Esophagus muscularis mucosa (tissue), 4 donors: ENCODE data around the gene PRPF40A. TPM values are rescaled to one million over a fixed set of nuclear protein-coding genes. Genes with fewer than 3 reads are reported as not detected.
A peak's percentile ranks its signal among the peaks of the same experiment; 100 is the strongest.

Experiments used
- DNase-seq: peaks from one replicate; pipeline ENCODE4 v3.0.0-alpha.2; 2017; ENCODE audit errors: extremely low spot score
- H3K27ac ChIP-seq, 4 donors: fragments of 200-600 bp; sonication (generic); replicated peaks in 1 of 4; 1 replicate in 3 of 4; 2 replicates in 1 of 4; pipeline ENCODE4 v1.5.1; 2016 to 2019; ENCODE audit warnings: mild to moderate bottlenecking in 1 of 4
- H3K27me3 ChIP-seq, 4 donors: fragments of 200-600 bp; sonication (generic); one replicate each; pipeline versions ENCODE4 v1.5.1 to v1.6.0; 2016 to 2019
- H3K36me3 ChIP-seq, 4 donors: fragments of 200-600 bp; sonication (generic); one replicate each; pipeline ENCODE4 v1.5.1; 2016 to 2019
- H3K4me1 ChIP-seq, 4 donors: fragments of 200-600 bp; sonication (generic); one replicate each; pipeline ENCODE4 v1.5.1; 2016 to 2019
- H3K4me3 ChIP-seq, 4 donors: fragments of 200-600 bp; sonication (generic); 1 replicate in 2 of 4; 2 replicates in 2 of 4; pipeline ENCODE4 v1.5.1; 2016 to 2019; ENCODE audit warnings: mild to moderate bottlenecking in 4 of 4, moderate library complexity in 1 of 4
- H3K9me3 ChIP-seq, 4 donors: fragments of 200-600 bp; sonication (generic); 1 replicate in 3 of 4; 2 replicates in 1 of 4; pipeline ENCODE4 v1.5.1; 2016 to 2019
- CTCF ChIP-seq, 3 experiments: fragments of 200-600 bp in 2 of 3; fragments of 450-650 bp in 1 of 3; sonication (generic) in 2 of 3; IDR thresholded peaks; one replicate each; pipeline ENCODE4 v1.5.1; 2017 to 2019; ENCODE audit warnings: antibody characterized with exemption in 3 of 3, mild to moderate bottlenecking in 2 of 3, moderate library complexity in 1 of 3
- EP300 ChIP-seq: sonication (generic); formaldehyde crosslinking; IDR thresholded peaks from one replicate; pipeline ENCODE4 v1.6.1; 2017; ENCODE audit warnings: antibody characterized with exemption
- POLR2A ChIP-seq: fragments of 450-650 bp; IDR thresholded peaks from one replicate; pipeline ENCODE4 v1.6.1; 2017; ENCODE audit warnings: antibody characterized with exemption, moderate library complexity, mild to moderate bottlenecking, low read depth
- POLR2AphosphoS5 ChIP-seq, 2 donors: sonication (generic); formaldehyde crosslinking; IDR thresholded peaks; one replicate each; pipeline ENCODE4 v1.6.1; 2017; ENCODE audit warnings: antibody characterized with exemption in 2 of 2
- WGBS: methylation state at CpG from one replicate; pipeline ENCODE4 v1.1.5; 2018; 5-methylcytosine and 5-hydroxymethylcytosine counted together
- intact Hi-C: fragments of 100-400 bp; cut with DNase I; formaldehyde crosslinking; loops from one replicate; pipeline ENCODE4 v1.15.1; 2023
- total RNA-seq, 4 donors: library from RNA; depleted of rRNA; stranded (reverse); fragments of >200 nt; gene quantifications; one replicate each; pipeline versions ENCODE4 v1.1.0 to v1.2.1, GENCODE V29; 2016

PRPF40A gene
- total RNA-seq, 4 donors from 2014 or later: 46.1 to 66.1 (median 53.2) TPM

GRCh38 chr2:152629202-152629601 lies 88.1 kb downstream of the PRPF40A start:
- WGBS: 83% methylated on average over 1 of the region's 1 CpG
- Histone ChIP-seq H3K4me1 (peaks cover 0 to 5% (median 0%) of the 10 kb centered on the region in 4 donors), H3K36me3 (peaks cover 7 to 52% (median 26%) of the 10 kb centered on the region in 4 donors), H3K27ac (no peak overlapping the region), H3K27me3 (no peaks in the 10 kb centered on the region), H3K4me3 (no peak overlapping the region), H3K9me3 (no peaks in the 10 kb centered on the region)
- no peak for TF ChIP-seq POLR2AphosphoS5 (IDR thresholded peaks at IDR 0.05)
- TF ChIP-seq CTCF (IDR thresholded peaks at IDR 0.05): no peak
- TF ChIP-seq POLR2A: no peak
- TF ChIP-seq EP300: no peak
- no peak for DNase-seq
- intact Hi-C loops: no loop called here

- H3K27ac ChIP-seq: no peak overlapping the region
- H3K9me3 ChIP-seq: no peaks in the 10 kb centered on the region
- 3% methylated on average over 1 of the region's 1 CpG for WGBS
- H3K4me3 ChIP-seq: no peak overlapping the region
- DNase-seq: no peak
- H3K27me3 ChIP-seq: no peaks in the 10 kb centered on the region
- peaks cover 0 to 5% (median 0%) of the 10 kb centered on the region in 4 donors for H3K4me1 ChIP-seq
- intact Hi-C loops: loop anchor here (2.0 kb wide), 1 partner anchor 441 kb away; no protein-coding TSS in a partner anchor
- TF ChIP-seq POLR2A (no peak), EP300 (no peak), CTCF (IDR thresholded peaks at IDR 0.05) (peak; percentile 46 to 52 (median 51)), POLR2AphosphoS5 (IDR thresholded peaks at IDR 0.05) (no peak)
- H3K36me3 ChIP-seq: peaks cover 7 to 35% (median 20%) of the 10 kb centered on the region in 4 donors
Measured at GRCh38 chr2:152627351-152627957, 89.8 kb downstream of the PRPF40A start.

- no peak for DNase-seq
- TF ChIP-seq POLR2A (no peak), POLR2AphosphoS5 (IDR thresholded peaks at IDR 0.05) (no peak), EP300 (no peak), CTCF (IDR thresholded peaks at IDR 0.05) (no peak)
- Histone ChIP-seq H3K27ac (no peak overlapping the region), H3K27me3 (no peaks in the 10 kb centered on the region), H3K36me3 (peaks cover 7 to 30% (median 15%) of the 10 kb centered on the region in 4 donors), H3K9me3 (no peaks in the 10 kb centered on the region), H3K4me3 (no peak overlapping the region), H3K4me1 (peaks cover 0 to 5% (median 0%) of the 10 kb centered on the region in 4 donors)
- intact Hi-C loops: loop anchor here (2.0 kb wide), 1 partner anchor 440 kb away; no protein-coding TSS in a partner anchor
- WGBS: 52% methylated on average over 4 of the region's 4 CpGs
Measured at GRCh38 chr2:152626911-152627339, 90.3 kb downstream of the PRPF40A start.

- Histone ChIP-seq H3K4me1 (peaks cover 0 to 6% (median 0%) of the 10 kb centered on the region in 4 donors), H3K27ac (no peak overlapping the region), H3K36me3 (peaks cover 6 to 32% (median 15%) of the 10 kb centered on the region in 4 donors), H3K9me3 (no peaks in the 10 kb centered on the region), H3K27me3 (no peaks in the 10 kb centered on the region), H3K4me3 (no peak overlapping the region)
- no peak for TF ChIP-seq POLR2A
- DNase-seq: no peak
- intact Hi-C loops: no loop called here
- WGBS: 69% methylated on average over 3 of the region's 3 CpGs
Measured at GRCh38 chr2:152624805-152625204, 92.5 kb downstream of the PRPF40A start.

DNA sequence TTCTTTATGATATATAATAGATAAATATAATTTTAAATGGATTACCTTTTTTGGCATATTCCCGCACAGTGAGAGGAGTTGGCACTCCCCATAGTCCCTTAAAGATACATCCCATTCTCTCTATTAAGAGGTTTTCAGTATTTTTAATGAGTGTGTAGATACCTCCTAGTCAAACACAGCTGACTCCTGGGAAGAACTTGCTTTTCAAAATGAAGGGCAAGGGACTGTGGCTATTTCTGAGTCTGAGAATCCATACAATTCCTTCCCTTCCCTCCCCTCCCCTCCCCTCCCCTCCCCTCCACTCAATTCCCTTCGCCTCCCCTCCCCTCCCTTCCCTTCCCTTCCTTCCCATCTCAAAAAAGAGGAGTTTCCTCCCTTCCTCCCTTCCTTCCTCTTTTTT lies 93.5 kb downstream of the PRPF40A start:
- WGBS: 97% methylated on average over 1 of the region's 2 CpGs
- H3K27me3 ChIP-seq: no peaks in the 10 kb centered on the region
- TF ChIP-seq POLR2AphosphoS5 (IDR thresholded peaks at IDR 0.05) (no peak), CTCF (IDR thresholded peaks at IDR 0.05) (no peak), EP300 (no peak), POLR2A (no peak)
- no peak overlapping the region for H3K27ac ChIP-seq
- DNase-seq: no peak
- peaks cover 0 to 9% (median 0%) of the 10 kb centered on the region in 4 donors for H3K4me1 ChIP-seq
- peaks cover 0 to 38% (median 19%) of the 10 kb centered on the region in 4 donors for H3K36me3 ChIP-seq
- H3K4me3 ChIP-seq: no peak overlapping the region
- no peaks in the 10 kb centered on the region for H3K9me3 ChIP-seq
- intact Hi-C loops: no loop called here
